Naive thymus-derived CD4-positive, alpha-beta T cell (primary cell): ENCODE data around the gene ANKIB1. TPM values are rescaled to one million over a fixed set of nuclear protein-coding genes. Genes with fewer than 3 reads are reported as not detected.
"Not testable (repeated sequence)": the region's sequence is repeated elsewhere in the genome, so short reads cannot be mapped to it uniquely, and the experiment has no call there.

ENCODE experiments used
- ATAC-seq: fragments of 150-1000 bp; cut with Tn5 transposase; 2 replicates; pipeline ENCODE4 v1.10.0; 2021; ENCODE audit warnings: mild to moderate bottlenecking, moderate library complexity
- CTCF ChIA-PET: fragments of 350-600 bp; sonication (Branson Sonifier 250); formaldehyde crosslinking; loops from one replicate; lab custom pipeline; 2021; ENCODE audit warnings: antibody characterized with exemption; lab: Charles Lee
- POLR2A ChIA-PET: fragments of 350-600 bp; sonication (Branson Sonifier 250); formaldehyde crosslinking; loops from one replicate; lab custom pipeline; 2021; ENCODE audit warnings: antibody characterized with exemption, inconsistent platforms; lab: Charles Lee
- DNase-seq, 9 donors: peaks; one replicate each; pipeline versions ENCODE4 v3.0.0 to v3.0.0-alpha.2; 2020 to 2022; ENCODE audit warnings: mixed read lengths in 1 of 9
- H3K27ac ChIP-seq: one replicate; pipeline ENCODE4 v1.7.0; 2013; ENCODE audit warnings: mild to moderate bottlenecking, low read depth, low read length, moderate library complexity
- H3K27me3 ChIP-seq, 2 donors: one replicate each; pipeline ENCODE4 v1.7.0; 2013; ENCODE audit warnings: low read length in 2 of 2, mild to moderate bottlenecking in 2 of 2, moderate library complexity in 2 of 2; ENCODE audit not compliant: control insufficient read depth in 2 of 2, insufficient read depth in 2 of 2
- H3K36me3 ChIP-seq, 3 experiments: 1 replicate in 2 of 3; 2 replicates in 1 of 3; pipeline ENCODE4 v1.7.0; 2013; ENCODE audit warnings: low read length in 3 of 3, mild to moderate bottlenecking in 3 of 3, moderate library complexity in 1 of 3; ENCODE audit not compliant: insufficient read depth in 3 of 3, control insufficient read depth in 2 of 3
- H3K4me1 ChIP-seq, 2 donors: one replicate each; pipeline ENCODE4 v1.7.0; 2013; ENCODE audit warnings: low read length in 2 of 2, mild to moderate bottlenecking in 2 of 2, moderate library complexity in 1 of 2; ENCODE audit not compliant: control insufficient read depth in 2 of 2, insufficient read depth in 2 of 2
- H3K4me3 ChIP-seq: 2 replicates; pipeline ENCODE4 v1.7.0; 2013; ENCODE audit warnings: mild to moderate bottlenecking, low read length
- H3K9me3 ChIP-seq, 3 experiments: 1 replicate in 2 of 3; 2 replicates in 1 of 3; pipeline ENCODE4 v1.7.0; 2013; ENCODE audit warnings: low read length in 3 of 3; ENCODE audit not compliant: control insufficient read depth in 2 of 3
- H3K27ac Mint-ChIP-seq, 9 donors: one replicate each; pipeline ENCODE4 v1.8.0; 2020 to 2022; ENCODE audit warnings: mixed read lengths in 9 of 9, mild to moderate bottlenecking in 8 of 9, moderate library complexity in 5 of 9, inconsistent platforms in 2 of 9
- H3K27me3 Mint-ChIP-seq, 5 donors: one replicate each; pipeline ENCODE4 v1.8.0; 2021 to 2022; ENCODE audit warnings: mixed read lengths in 5 of 5, mild to moderate bottlenecking in 1 of 5
- H3K36me3 Mint-ChIP-seq, 5 donors: one replicate each; pipeline ENCODE4 v1.8.0; 2020 to 2022; ENCODE audit warnings: mixed read lengths in 5 of 5, mild to moderate bottlenecking in 3 of 5, inconsistent platforms in 1 of 5
- H3K4me1 Mint-ChIP-seq, 7 donors: one replicate each; pipeline ENCODE4 v1.8.0; 2020 to 2022; ENCODE audit warnings: mixed read lengths in 7 of 7, mild to moderate bottlenecking in 3 of 7, inconsistent platforms in 1 of 7
- H3K4me3 Mint-ChIP-seq, 10 donors: one replicate each; pipeline ENCODE4 v1.8.0; 2020 to 2022; ENCODE audit warnings: mild to moderate bottlenecking in 10 of 10, mixed read lengths in 10 of 10, moderate library complexity in 6 of 10, inconsistent platforms in 2 of 10
- H3K9me3 Mint-ChIP-seq, 11 donors: one replicate each; pipeline ENCODE4 v1.8.0; 2020 to 2022; ENCODE audit warnings: mixed read lengths in 11 of 11, mild to moderate bottlenecking in 4 of 11, inconsistent platforms in 1 of 11, moderate library complexity in 1 of 11
- intact Hi-C, 2 donors: fragments of 100-400 bp; cut with micrococcal nuclease; formaldehyde crosslinking; loops; one replicate each; pipeline ENCODE4 v1.15.1; 2023
- polyA plus RNA-seq, 2 donors: library from polyadenylated mRNA; unstranded; fragments of 300-500 nt; fragmentation: Illumina TruSeq; gene quantifications; one replicate each; pipeline ENCODE4 v1.2.3, GENCODE V29; 2021
- total RNA-seq, 6 experiments: library from RNA in 5 of 6; stranded (reverse) in 5 of 6; gene quantifications; 1 replicate in 5 of 6; 2 replicates in 1 of 6; pipeline ENCODE4 v1.2.3 and lab custom pipeline; 2021 to 2026

The ANKIB1 gene
- total and polyA plus RNA-seq, 7 experiments from 2014 or later = 5.8 to 98.6 (median 67.6) TPM

DNA sequence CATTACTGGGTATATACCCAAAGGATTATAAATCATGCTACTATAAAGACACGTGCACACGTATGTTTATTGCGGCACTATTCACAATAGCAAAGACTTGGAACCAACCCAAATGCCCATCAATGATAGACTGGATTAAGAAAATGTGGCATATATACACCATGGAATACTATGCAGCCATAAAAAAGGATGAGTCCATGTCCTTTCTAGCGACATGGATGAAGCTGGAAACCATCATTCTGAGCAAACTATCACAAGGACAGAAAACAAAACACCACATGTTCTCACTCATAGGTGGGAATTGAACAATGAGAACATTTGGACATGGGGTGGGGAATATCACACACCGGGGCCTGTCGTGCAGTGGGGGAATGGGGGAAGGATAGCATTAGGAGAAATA is 164.4 kb downstream of the ANKIB1 start:
- H3K27ac Mint-ChIP-seq, H3K36me3 ChIP-seq, H3K4me1 ChIP-seq, H3K9me3 ChIP-seq, DNase-seq, ATAC-seq, H3K27me3 ChIP-seq, H3K4me1 Mint-ChIP-seq, H3K36me3 Mint-ChIP-seq, intact Hi-C loops, H3K4me3 Mint-ChIP-seq, H3K27ac ChIP-seq, POLR2A ChIA-PET, H3K4me3 ChIP-seq, CTCF ChIA-PET, H3K9me3 Mint-ChIP-seq: not testable (repeated sequence)
- H3K27me3 Mint-ChIP-seq = peaks cover 9 to 25% (median 15%) of the 10 kb centered on the region in 5 donors

DNA sequence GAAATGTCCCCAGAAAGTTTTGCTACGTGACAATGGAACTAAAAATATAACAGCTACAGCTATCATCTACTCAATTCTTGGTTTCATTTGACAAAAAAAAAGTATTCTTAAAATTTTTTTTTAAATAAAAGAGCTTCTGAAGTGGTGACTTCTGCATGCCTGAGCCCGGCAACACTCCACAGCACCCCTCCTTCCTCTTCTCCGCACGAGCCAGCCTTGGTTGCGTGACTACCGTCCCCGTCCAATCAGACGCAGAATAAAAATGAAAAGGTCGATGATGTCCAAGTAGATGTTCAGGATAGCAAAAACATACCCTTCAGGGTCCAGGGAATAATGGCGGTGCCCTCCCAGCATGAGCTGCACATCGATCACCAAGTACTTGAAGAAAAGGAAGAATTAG is 167.0 kb downstream of the ANKIB1 start:
- H3K27me3 Mint-ChIP-seq = peaks cover 9 to 27% (median 15%) of the 10 kb centered on the region in 5 donors
- intact Hi-C loops = no loop called here
- no peaks in the 10 kb centered on the region for H3K36me3 Mint-ChIP-seq
- H3K27ac ChIP-seq = no peak overlapping the region
- no peak overlapping the region for H3K4me3 ChIP-seq
- no peaks in the 10 kb centered on the region for H3K4me1 Mint-ChIP-seq
- DNase-seq (no peak), ATAC-seq (no peak)
- H3K9me3 Mint-ChIP-seq = peaks cover 0 to 7% (median 0%) of the 10 kb centered on the region in 11 donors
- ChIA-PET CTCF (interaction anchor here (0.8 kb wide), 1 partner anchor 45 kb away, joined by 3 read pairs; no protein-coding TSS in a partner anchor), POLR2A (interaction anchor here (1.1 kb wide), 1 partner anchor 11 kb away, joined by 4 read pairs; no protein-coding TSS in a partner anchor)
- no peak overlapping the region for H3K4me3 Mint-ChIP-seq
- no peaks in the 10 kb centered on the region for H3K4me1 ChIP-seq
- H3K9me3 ChIP-seq = no peaks in the 10 kb centered on the region
- H3K36me3 ChIP-seq = no peaks in the 10 kb centered on the region
- H3K27me3 ChIP-seq = no peaks in the 10 kb centered on the region
- no peak overlapping the region for H3K27ac Mint-ChIP-seq

DNA sequence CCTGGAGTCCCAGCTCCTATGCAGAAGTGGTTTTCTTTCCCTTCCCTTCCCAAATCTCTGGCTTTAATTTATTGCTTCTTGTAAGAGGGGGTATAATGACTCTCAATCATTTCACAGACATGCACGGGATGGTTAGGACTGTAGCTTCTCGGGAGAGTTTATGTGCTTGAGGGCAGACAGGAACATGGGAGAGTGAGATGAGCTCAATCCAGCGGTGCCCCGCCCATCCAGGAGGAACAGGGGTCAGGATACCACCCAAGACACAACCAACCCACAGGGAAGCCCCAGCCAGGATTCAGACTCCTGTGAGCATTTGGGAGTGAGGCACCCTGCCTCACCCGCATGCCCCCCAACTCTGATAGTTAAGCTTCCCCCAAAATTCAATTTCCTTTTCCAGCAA is 167.8 kb downstream of the ANKIB1 start:
- Histone ChIP-seq H3K9me3 (no peaks in the 10 kb centered on the region), H3K4me1 (no peaks in the 10 kb centered on the region), H3K4me3 (no peak overlapping the region), H3K36me3 (no peaks in the 10 kb centered on the region), H3K27ac (no peak overlapping the region), H3K27me3 (no peaks in the 10 kb centered on the region)
- H3K4me3 Mint-ChIP-seq = no peak overlapping the region
- H3K27me3 Mint-ChIP-seq = peaks cover 9 to 27% (median 13%) of the 10 kb centered on the region in 5 donors
- intact Hi-C loops = no loop called here
- H3K4me1 Mint-ChIP-seq = no peaks in the 10 kb centered on the region
- no peak for ATAC-seq
- no peaks in the 10 kb centered on the region for H3K36me3 Mint-ChIP-seq
- no peak overlapping the region for H3K27ac Mint-ChIP-seq
- CTCF ChIA-PET = interaction anchor here (0.6 kb wide), 1 partner anchor 33 kb away, joined by 3 read pairs; the partner anchor contains the start of gene GATAD1
- no peak for DNase-seq
- peaks cover 0 to 3% (median 0%) of the 10 kb centered on the region in 11 donors for H3K9me3 Mint-ChIP-seq
- POLR2A ChIA-PET = interaction anchor here (1.1 kb wide), 1 partner anchor 10 kb away, joined by 4 read pairs; no protein-coding TSS in a partner anchor

DNA sequence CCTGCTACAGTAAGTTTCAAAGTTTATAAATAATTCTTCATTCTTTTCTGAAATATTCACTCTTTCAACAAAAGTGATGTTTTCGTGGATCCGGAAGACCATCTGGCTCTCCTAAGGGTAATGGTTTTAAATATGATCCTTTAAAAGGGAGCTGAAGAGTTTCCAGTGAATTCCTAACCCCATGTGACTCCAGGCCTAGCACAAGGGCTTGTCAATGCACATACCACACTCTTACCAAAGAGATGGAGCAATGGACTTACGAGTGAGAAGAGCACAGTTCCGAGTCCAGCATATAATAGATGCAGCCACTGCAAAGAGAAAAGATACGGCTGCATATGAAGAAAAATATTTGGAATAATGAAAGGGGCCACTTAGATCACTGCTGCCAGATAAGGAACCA is 169.5 kb downstream of the ANKIB1 start:
- Mint-ChIP-seq H3K4me3 (no peak overlapping the region), H3K27ac (no peak overlapping the region), H3K4me1 (no peaks in the 10 kb centered on the region), H3K36me3 (no peaks in the 10 kb centered on the region), H3K9me3 (peaks cover 0 to 2% (median 0%) of the 10 kb centered on the region in 11 donors), H3K27me3 (peaks cover 5 to 27% (median 9%) of the 10 kb centered on the region in 5 donors)
- Histone ChIP-seq H3K27ac (no peak overlapping the region), H3K4me1 (no peaks in the 10 kb centered on the region), H3K27me3 (no peaks in the 10 kb centered on the region), H3K4me3 (no peak overlapping the region), H3K36me3 (no peaks in the 10 kb centered on the region), H3K9me3 (no peaks in the 10 kb centered on the region)
- ChIA-PET POLR2A (interaction anchor here (0.7 kb wide), 1 partner anchor 308 kb away, joined by 3 read pairs; no protein-coding TSS in a partner anchor), CTCF (interaction anchor here (1.1 kb wide), 1 partner anchor 9 kb away, joined by 3 read pairs; no protein-coding TSS in a partner anchor)
- ATAC-seq (no peak), DNase-seq (no peak)
- intact Hi-C loops = no loop called here

DNA sequence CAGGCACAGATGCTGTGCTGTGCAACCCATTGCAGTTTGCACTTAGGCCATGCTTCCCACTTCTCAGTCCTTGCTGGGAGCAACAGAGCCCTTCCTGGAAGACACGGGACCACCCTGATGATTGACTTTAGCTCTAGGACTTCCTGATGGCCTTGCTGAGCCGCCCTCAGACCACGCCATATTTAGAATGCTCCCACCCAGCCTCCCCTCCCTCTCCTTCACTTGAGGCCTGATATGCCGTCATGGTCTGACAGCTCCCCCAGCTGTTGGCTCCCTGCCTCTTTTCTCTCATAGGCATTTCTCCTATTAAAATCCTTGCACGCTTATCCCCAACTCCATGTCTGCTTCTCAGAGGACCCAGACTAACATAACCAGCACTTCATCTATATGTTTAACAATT is 172.1 kb downstream of the ANKIB1 start:
- Histone ChIP-seq H3K4me3 (no peak overlapping the region), H3K4me1 (no peaks in the 10 kb centered on the region), H3K36me3 (no peaks in the 10 kb centered on the region), H3K9me3 (no peaks in the 10 kb centered on the region), H3K27ac (no peak overlapping the region), H3K27me3 (no peaks in the 10 kb centered on the region)
- POLR2A ChIA-PET = no interaction called here
- Mint-ChIP-seq H3K4me3 (no peak overlapping the region), H3K27me3 (peaks cover under 1 to 24% (median 4%) of the 10 kb centered on the region in 5 donors), H3K9me3 (no peaks in the 10 kb centered on the region), H3K36me3 (no peaks in the 10 kb centered on the region), H3K4me1 (peaks cover 0 to 2% (median 0%) of the 10 kb centered on the region in 7 donors), H3K27ac (peak overlapping the region in 1 of 9 donors; percentile 7)
- CTCF ChIA-PET = no interaction called here
- no peak for ATAC-seq
- intact Hi-C loops = no loop called here
- no peak for DNase-seq

DNA sequence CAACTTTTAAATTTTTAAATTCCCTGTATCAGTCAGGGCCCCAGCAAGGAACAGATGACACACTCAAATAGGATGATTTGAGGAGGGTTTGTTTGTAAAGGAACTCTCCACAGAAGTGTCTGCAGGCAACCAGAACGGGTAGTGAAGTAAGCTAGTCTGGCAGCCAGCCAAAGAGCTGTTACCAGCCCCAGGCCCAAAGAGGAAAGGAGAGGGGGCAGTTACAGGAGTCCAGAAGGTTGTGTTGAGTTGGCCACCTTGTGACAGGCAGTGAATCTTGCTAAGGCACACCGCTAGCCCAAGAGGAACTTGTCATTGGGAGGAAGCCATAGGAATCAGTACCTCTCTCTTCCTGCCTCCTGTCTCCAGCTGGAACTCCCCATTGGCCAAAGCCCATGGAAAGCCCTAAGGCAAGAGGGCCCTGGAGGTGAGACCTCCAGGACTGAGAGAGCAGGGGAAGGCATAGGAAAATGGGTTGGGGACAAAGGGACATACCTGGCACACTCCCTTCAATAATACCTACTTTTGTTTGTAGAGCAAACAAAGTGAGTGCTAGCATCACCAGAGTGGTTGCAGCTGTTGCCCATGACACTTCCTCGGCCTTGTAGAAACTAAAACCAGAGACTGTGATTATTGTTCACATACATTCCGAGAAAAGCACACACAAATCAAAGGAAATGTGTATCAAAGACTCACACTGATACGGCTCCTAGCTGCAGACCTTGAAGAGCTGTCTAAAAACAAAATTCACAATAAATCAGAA is 176.1 kb downstream of the ANKIB1 start:
- H3K36me3 ChIP-seq = no peaks in the 10 kb centered on the region
- H3K27ac ChIP-seq = no peak overlapping the region
- DNase-seq (no peak), ATAC-seq (no peak)
- CTCF ChIA-PET = interaction anchor here (4.3 kb wide), 1 partner anchor 26 kb away, joined by 41 read pairs; the partner anchor contains the start of gene GATAD1
- Mint-ChIP-seq H3K27me3 (peaks cover 2 to 16% (median 9%) of the 10 kb centered on the region in 5 donors), H3K9me3 (no peaks in the 10 kb centered on the region), H3K4me1 (peaks cover 5 to 16% (median 11%) of the 10 kb centered on the region in 7 donors), H3K36me3 (no peaks in the 10 kb centered on the region), H3K4me3 (no peak overlapping the region), H3K27ac (no peak overlapping the region)
- H3K27me3 ChIP-seq = no peaks in the 10 kb centered on the region
- POLR2A ChIA-PET = interaction anchor here (2.2 kb wide), 1 partner anchor 26 kb away, joined by 7 read pairs; the partner anchor contains the start of gene GATAD1
- intact Hi-C loops = no loop called here
- H3K9me3 ChIP-seq = no peaks in the 10 kb centered on the region
- no peak overlapping the region for H3K4me3 ChIP-seq
- peaks cover 0 to 6% of the 10 kb centered on the region in 2 donors for H3K4me1 ChIP-seq
